Lung (tissue), 12 donors: ENCODE data around the gene ANO2. TPM values are rescaled to one million over a fixed set of nuclear protein-coding genes. Genes with fewer than 3 reads are reported as not detected.

ENCODE experiments used
- ATAC-seq: fragments of 200-7000 bp; cut with Tn5 transposase; one replicate; pipeline ENCODE4 v1.9.1; 2020; ENCODE audit warnings: moderate number of reproducible peaks; ENCODE audit not compliant: insufficient read depth, low FRiP score
- DNase-seq, 3 donors: peaks; one replicate each; pipeline ENCODE4 v3.0.0-alpha.2; 2013 to 2017
- H3K27ac ChIP-seq, 2 donors: one replicate each; pipeline ENCODE4 v1.5.1; 2013; ENCODE audit warnings: mild to moderate bottlenecking in 2 of 2, moderate library complexity in 2 of 2, control low read depth in 1 of 2, inconsistent platforms in 1 of 2, low read depth in 1 of 2, low read length in 1 of 2
- H3K27me3 ChIP-seq, 3 donors: one replicate each; pipeline ENCODE4 v1.5.1; 2013; ENCODE audit warnings: low read length in 2 of 3; ENCODE audit not compliant: control insufficient read depth in 3 of 3, insufficient read depth in 3 of 3
- H3K36me3 ChIP-seq, 4 donors: one replicate each; pipeline ENCODE4 v1.5.1; 2013; ENCODE audit warnings: low read length in 4 of 4, mild to moderate bottlenecking in 1 of 4, moderate library complexity in 1 of 4; ENCODE audit not compliant: control insufficient read depth in 4 of 4, insufficient read depth in 4 of 4
- H3K4me1 ChIP-seq, 5 donors: one replicate each; pipeline ENCODE4 v1.5.1; 2013; ENCODE audit warnings: low read length in 5 of 5, mild to moderate bottlenecking in 2 of 5, moderate library complexity in 1 of 5; ENCODE audit not compliant: control insufficient read depth in 5 of 5, insufficient read depth in 5 of 5
- H3K4me3 ChIP-seq: one replicate; pipeline ENCODE4 v1.5.1; 2013; ENCODE audit warnings: mild to moderate bottlenecking, control low read depth, moderate library complexity
- H3K9ac ChIP-seq, 2 donors: one replicate each; pipeline ENCODE4 v1.5.1; 2013; ENCODE audit warnings: low read length in 2 of 2, control low read depth in 1 of 2; ENCODE audit not compliant: insufficient read depth in 1 of 2
- H3K9me3 ChIP-seq, 4 donors: one replicate each; pipeline ENCODE4 v1.5.1; 2013; ENCODE audit warnings: low read length in 3 of 4, mild to moderate bottlenecking in 1 of 4, moderate library complexity in 1 of 4; ENCODE audit not compliant: control insufficient read depth in 4 of 4, insufficient read depth in 3 of 4
- CTCF ChIP-seq: IDR thresholded peaks from 2 replicates; pipeline ENCODE4 v1.5.1; 2012; ENCODE audit warnings: mild to moderate bottlenecking; ENCODE audit errors: control extremely low read depth, extremely low read depth
- WGBS, 2 donors: extraction: QIAGEN DNeasy Blood & Tissue Kit; methylation state at CpG; one replicate each; pipeline ENCODE4 v1.1.7; 2013; 5-methylcytosine and 5-hydroxymethylcytosine counted together
- polyA plus RNA-seq, 2 donors: library from polyadenylated mRNA; stranded (reverse); fragments of 200-250 nt; gene quantifications; one replicate each; pipeline ENCODE4 v1.2.1, GENCODE V29; 2013
- total RNA-seq, 2 donors: library from RNA; depleted of rRNA in 1 of 2; stranded (reverse); fragments of >200 nt in 1 of 2; gene quantifications; one replicate each; pipeline ENCODE4 v1.2.1, GENCODE V29; 2014 to 2021
- donor health status: control.
- donor health status: control.
- donor health status: Bipolar disorder and iron deficiency.
- donor health status: healthy.
- donor health status: DM: yes; HTN: yes; CAD: no.

ANO2 gene
- total and polyA plus RNA-seq, 4 donors, result 5.9 to 11.3 (median 7.4) TPM

DNA sequence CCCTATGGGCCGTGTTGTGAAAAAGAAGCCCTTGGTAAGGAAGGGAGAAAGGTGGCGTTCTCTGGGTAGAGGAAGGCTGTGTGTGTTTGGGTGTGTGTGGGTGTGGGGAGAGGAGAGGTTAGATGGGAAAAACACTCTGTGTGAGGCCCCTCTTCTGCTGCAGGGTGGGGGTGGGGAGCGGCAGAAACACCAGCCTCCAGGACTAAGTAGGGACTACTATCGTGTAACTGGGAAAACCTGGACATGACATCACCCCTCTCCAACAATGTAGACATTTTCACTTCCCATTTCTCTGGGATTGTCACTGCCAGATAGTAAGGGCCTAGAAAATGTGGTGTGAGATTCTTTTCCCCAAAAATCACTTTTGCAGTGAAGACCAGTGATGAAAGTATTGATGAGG, 308.2 kb downstream of the ANO2 start:
- no peak overlapping the region for H3K4me3 ChIP-seq
- no peak overlapping the region for H3K27ac ChIP-seq
- no peaks in the 10 kb centered on the region for H3K9me3 ChIP-seq
- peaks cover 0 to 21% (median 10%) of the 10 kb centered on the region in 5 donors for H3K4me1 ChIP-seq
- DNase-seq (no peak), ATAC-seq (no peak)
- WGBS, 2 donors, result 65 to 78% methylated on average over 4 of the region's 4 CpGs
- H3K27me3 ChIP-seq, result no peaks in the 10 kb centered on the region
- TF ChIP-seq CTCF, result no peak
- H3K9ac ChIP-seq, result no peak overlapping the region
- no peaks in the 10 kb centered on the region for H3K36me3 ChIP-seq

DNA sequence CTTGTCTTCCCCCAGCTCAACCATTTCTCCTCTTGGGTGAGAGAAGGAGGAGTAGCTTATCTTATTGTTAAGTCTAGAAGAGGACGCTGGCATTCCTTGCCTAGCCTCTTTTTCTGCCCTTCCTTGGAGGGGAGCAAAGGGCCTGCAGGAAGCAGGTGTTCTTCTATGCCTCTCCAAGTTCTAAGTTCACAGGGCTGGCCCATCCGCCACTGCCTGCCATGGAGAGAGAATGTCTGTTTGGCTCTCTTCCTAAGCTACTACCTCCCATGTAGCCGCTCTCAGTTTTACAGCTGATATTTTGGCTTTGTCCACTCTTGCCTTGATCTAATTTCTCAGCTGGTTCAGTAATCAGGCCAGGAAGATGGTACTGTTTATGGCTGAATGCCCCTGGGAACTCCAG, 312.0 kb downstream of the ANO2 start:
- WGBS, 2 donors, result 71 to 82% methylated on average over 3 of the region's 3 CpGs
- DNase-seq (peak; percentile 46 to 73 (median 67)), ATAC-seq (no peak)

GRCh38 chr12:5632453-5632852, 312.6 kb downstream of the ANO2 start:
- ATAC-seq (no peak), DNase-seq (no peak)
- H3K4me1 ChIP-seq, result peaks cover 0 to 24% (median 10%) of the 10 kb centered on the region in 5 donors
- TF ChIP-seq CTCF, result no peak
- no peaks in the 10 kb centered on the region for H3K36me3 ChIP-seq
- no peaks in the 10 kb centered on the region for H3K27me3 ChIP-seq
- H3K9me3 ChIP-seq, result no peaks in the 10 kb centered on the region
- H3K9ac ChIP-seq, result no peak overlapping the region
- WGBS, 2 donors, result 92% methylated on average over 2 of the region's 2 CpGs
- H3K27ac ChIP-seq, result no peak overlapping the region
- H3K4me3 ChIP-seq, result no peak overlapping the region

More for the DNA sequence above, 312.0 kb downstream of the ANO2 start:
- H3K4me1 ChIP-seq, result peaks cover 0 to 24% (median 10%) of the 10 kb centered on the region in 5 donors
- H3K27me3 ChIP-seq, result no peaks in the 10 kb centered on the region
- no peaks in the 10 kb centered on the region for H3K9me3 ChIP-seq
- no peak for TF ChIP-seq CTCF
- H3K9ac ChIP-seq, result no peak overlapping the region
- H3K4me3 ChIP-seq, result no peak overlapping the region
- no peak overlapping the region for H3K27ac ChIP-seq
- H3K36me3 ChIP-seq, result no peaks in the 10 kb centered on the region

GRCh38 chr12:5631497-5631896, 313.6 kb downstream of the ANO2 start:
- H3K27me3 ChIP-seq, result no peaks in the 10 kb centered on the region
- H3K4me3 ChIP-seq, result no peak overlapping the region
- TF ChIP-seq CTCF, result no peak
- H3K4me1 ChIP-seq, result peaks cover 0 to 24% (median 10%) of the 10 kb centered on the region in 5 donors
- H3K9me3 ChIP-seq, result no peaks in the 10 kb centered on the region
- DNase-seq, result no peak
- 78 to 88% methylated on average over 5 of the region's 5 CpGs for WGBS, 2 donors
- H3K36me3 ChIP-seq, result no peaks in the 10 kb centered on the region
- H3K27ac ChIP-seq, result no peak overlapping the region
- no peak for ATAC-seq
- H3K9ac ChIP-seq, result no peak overlapping the region
